ENCODE measurements around the gene GLRA3.

DNA sequence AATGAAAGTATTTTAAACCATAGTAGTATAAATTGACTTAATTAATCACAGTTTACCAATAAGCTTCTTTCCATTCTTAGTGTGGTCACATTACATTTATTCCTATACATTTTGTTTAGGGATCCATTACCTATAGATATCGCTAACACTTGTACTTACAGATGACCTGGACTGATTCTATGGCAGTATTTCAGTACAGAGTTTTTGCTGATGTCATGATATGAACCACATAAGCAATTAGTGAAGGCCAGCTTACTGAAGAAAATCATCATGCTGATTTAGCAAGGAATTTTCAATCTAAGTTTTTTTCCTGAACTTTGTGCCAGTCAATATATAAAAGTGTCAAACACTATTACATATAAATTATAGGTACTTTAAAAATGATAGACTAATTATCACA, 193.3 kb downstream of the GLRA3 start:
- TF ChIP-seq, protein P1, sequence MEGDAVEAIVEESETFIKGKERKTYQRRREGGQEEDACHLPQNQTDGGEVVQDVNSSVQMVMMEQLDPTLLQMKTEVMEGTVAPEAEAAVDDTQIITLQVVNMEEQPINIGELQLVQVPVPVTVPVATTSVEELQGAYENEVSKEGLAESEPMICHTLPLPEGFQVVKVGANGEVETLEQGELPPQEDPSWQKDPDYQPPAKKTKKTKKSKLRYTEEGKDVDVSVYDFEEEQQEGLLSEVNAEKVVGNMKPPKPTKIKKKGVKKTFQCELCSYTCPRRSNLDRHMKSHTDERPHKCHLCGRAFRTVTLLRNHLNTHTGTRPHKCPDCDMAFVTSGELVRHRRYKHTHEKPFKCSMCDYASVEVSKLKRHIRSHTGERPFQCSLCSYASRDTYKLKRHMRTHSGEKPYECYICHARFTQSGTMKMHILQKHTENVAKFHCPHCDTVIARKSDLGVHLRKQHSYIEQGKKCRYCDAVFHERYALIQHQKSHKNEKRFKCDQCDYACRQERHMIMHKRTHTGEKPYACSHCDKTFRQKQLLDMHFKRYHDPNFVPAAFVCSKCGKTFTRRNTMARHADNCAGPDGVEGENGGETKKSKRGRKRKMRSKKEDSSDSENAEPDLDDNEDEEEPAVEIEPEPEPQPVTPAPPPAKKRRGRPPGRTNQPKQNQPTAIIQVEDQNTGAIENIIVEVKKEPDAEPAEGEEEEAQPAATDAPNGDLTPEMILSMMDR (optimal IDR thresholded peaks at IDR 0.05 in 1 of 3, IDR thresholded peaks at IDR 0.05 in 1 of 3, conservative IDR thresholded peaks at IDR 0.05 in 1 of 3; ENCODE audit: extremely low read depth in 1 of 3, insufficient read depth in 2 of 3, low read length in 3 of 3), result no peak
- TF ChIP-seq EZH2 (IDR thresholded peaks at IDR 0.05; ENCODE audit: low read length), result no peak
